Stimulated activated CD4-positive, alpha-beta T cell treated with anti-CD3 and anti-CD28 coated beads, Interleukin-1b, Interleukin-23, amount 100 ng/mL, for 48 hours (primary cell): ENCODE results near the gene GPBAR1.

Experiments
- DNase-seq: peaks from one replicate; pipeline ENCODE4 v3.0.0-alpha.2; 2020

The GPBAR1 gene

DNA sequence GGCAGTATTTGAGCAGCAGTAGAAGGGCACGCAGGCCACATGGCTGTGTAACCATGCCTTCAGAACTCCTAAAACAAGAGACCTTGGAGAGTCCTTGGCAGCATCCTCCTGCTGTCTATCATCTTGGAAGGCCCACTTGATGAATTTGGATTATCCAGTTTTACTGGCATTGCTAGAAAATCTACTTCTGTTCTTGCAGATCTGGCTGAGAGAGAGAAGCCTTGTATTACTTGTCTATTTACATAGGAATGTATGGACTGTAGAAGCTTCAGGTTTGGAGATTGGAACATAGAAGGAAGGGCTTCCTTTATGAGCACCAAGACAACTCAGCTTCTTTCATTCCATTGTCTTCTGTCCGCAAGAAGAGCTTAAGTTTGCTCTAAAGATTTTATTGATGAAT is 16.1 kb upstream of the GPBAR1 start:
- no peak for DNase-seq

DNA sequence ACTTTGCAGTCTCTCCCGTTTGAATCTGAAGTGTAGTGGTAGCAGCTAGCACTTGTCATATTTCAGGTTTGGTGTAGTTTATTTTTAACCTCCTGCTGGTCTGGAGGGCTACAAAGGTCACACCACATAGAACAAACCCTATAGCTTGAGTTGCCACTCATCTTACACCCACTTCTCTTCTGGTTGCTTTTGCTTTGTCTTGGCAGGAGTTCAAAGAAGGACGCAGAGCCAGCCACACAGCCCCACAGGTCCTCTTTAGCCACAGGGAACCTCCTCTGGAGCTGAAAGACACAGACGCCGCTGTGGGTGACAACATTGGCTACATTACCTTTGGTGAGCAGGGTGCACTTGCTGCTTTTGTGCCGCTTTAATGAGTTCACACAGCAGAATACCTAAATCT is 15.6 kb upstream of the GPBAR1 start:
- DNase-seq, result no peak

DNA sequence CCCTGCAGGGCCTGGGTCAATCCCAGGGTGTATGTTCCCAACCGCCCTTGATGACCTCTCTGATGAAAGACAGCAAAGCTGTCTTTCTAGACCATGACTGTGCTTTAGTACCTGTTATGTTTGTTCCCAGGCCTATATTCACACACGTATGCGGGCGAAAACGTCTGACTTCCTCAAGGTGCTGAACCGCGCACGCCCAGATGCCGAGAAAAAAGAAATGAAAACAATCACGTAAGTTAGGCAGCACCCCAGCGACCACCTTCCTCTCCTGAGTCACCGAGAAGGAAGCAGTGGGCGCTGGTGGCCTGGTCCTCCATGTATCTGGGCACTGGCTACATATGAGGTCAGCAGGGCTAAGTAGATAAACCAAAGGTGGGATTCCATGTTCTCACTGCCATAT is 11.1 kb upstream of the GPBAR1 start:
- DNase-seq, result no peak

DNA sequence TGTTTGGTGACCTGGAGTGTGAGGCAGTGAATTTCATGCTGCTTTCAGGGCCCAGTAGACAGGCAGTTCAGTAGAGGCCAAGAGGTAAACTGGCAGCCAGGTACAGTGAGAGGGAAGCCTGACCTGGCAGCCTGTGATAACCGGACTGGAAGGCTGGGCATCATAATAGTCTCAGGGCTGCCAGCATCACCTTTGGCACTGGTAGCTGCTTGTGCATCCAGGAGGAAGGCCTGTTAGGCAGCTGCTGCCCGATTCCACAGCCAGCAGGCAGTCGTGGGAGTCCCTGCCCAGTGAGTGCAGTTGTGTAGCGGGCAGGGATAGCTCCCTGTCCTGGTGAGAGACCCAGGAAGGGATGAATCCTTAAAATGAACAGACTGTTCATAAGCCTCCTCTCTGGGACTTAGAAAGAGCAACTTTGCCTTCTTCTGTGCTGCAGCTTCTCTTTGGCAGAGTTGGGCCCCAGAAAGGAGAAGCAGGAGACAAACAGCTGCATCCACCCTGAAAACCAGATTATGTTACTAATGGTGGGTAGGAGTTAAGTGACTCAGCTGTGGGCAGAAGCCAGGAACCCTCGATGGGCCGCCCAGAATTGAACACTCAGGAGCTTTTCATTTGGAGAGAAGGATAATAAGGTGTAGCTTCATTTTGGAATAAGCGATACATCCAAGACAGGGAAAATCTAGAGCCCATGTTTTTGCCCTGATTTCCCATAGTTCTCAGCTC is 8.1 kb upstream of the GPBAR1 start:
- DNase-seq, result no peak

- DNase-seq, result no peak
Measured at GRCh38 chr2:218253232-218253625, 7.6 kb upstream of the GPBAR1 start.

GRCh38 chr2:218255446-218255845 is 5.4 kb upstream of the GPBAR1 start:
- DNase-seq, result no peak

GRCh38 chr2:218256612-218257350 is 4.0 kb upstream of the GPBAR1 start:
- DNase-seq, result no peak

DNA sequence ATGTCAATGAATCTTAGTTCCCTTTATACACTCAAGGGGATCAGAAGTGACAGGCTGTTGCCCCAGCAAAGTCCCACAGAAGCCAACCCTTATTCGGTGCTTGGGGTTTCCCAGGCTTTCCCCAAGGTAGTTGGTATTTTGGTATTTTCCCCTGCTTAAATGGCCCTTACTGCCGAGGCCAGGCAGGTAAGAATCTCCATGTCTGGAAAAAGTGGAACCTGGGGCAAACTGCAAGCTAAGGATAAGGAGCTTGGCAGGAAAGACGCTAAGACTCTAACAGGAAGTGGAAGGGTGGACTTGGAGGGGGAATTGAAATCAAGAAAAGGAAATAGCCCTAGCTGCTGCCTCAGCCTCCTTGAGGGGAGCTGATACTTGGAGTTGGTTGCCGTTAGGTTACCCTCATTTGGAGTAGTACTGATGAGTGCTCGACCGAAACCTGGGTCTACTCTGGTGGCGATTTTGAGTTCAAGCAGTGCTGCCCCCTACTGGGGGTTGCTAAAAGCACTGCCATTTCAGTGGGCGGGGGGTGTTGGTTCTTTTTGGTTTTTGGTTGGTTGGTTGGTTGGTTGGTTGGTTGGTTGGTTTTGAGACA is 3.3 kb upstream of the GPBAR1 start:
- peak; percentile 77 for DNase-seq

- no peak for DNase-seq
Measured at GRCh38 chr2:218259099-218259961, 1.5 kb upstream of the GPBAR1 start.

DNA sequence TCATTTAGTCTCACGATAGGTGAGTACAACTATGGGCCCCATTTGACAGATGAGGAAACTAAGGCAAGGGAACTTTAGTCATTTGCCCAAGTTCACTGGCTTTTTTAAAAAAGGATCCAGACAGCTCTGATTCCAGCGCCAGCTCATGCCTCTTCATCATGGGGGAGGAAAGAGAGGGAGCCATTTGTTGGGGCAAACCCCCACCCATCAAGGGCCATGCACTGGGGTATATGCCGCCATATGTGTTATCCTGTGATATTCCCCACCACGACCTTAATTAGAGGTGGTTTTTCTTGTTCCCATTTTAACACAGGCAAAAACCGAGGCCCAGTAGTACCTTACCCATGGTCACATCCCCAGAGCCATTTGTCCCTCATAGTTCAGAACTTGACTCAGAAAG is 649 bp upstream of the GPBAR1 start:
- no peak for DNase-seq

DNA sequence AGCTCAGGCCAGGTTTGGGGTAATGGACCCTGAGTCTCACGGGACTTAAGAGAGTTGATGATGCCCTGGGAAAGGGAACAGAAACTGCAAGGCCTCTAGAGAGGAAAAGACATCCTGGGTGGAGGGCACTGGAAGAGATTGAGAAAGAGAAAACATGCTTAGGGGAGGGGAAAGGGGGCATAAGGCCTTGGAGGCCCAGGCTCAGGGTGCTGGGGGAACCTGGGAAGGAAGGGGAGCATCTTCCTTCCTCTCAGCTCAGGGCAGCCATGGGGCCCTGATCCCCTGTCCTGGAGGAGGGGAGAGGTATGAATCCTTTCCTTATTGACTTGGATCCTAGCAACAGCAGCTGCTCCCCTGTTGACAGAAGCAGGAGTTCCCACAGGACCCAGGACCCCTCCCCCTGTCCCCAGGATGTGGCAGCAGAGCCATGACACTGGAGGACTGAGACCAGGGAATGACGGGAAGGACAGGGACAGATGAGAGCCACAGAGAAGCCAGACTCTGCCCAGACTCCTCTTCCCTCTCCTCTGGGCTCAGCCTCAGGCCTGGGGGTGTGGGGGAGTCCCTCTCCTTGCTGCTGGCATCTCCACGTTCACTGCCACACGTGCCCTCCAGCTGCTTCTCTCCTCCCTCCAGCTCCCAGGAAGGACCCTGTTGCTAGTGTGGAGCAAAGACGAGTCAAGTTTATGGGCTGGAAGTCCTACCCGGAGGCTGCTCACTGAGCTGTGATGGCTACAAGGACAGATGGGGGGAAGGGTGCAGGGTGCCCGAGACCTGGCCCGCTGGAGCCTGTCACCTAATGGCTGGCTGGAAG is 815 bp downstream of the GPBAR1 start:
- no peak for DNase-seq

DNA sequence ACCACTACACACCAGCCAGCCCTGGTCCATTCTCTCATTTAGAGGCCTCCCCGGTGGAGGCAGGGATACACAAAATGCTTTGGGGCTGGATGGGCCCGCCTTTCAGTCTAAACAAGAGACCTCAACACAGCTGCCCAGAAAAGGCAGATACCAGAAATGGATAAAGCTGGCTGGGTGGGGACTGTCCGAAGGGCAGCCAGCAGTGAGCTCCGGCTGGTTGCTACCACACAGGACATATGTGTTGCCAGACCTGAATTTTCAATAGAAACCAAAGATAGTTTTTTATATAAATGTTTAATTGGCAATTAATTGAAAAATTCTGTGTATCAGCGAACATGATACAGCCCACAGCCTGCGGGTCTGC is 1.4 kb downstream of the GPBAR1 start:
- DNase-seq, result no peak

GRCh38 chr2:218262631-218263586 is 2.1 kb downstream of the GPBAR1 start:
- no peak for DNase-seq

GRCh38 chr2:218263817-218264641 is 3.2 kb downstream of the GPBAR1 start:
- DNase-seq, result no peak

DNA sequence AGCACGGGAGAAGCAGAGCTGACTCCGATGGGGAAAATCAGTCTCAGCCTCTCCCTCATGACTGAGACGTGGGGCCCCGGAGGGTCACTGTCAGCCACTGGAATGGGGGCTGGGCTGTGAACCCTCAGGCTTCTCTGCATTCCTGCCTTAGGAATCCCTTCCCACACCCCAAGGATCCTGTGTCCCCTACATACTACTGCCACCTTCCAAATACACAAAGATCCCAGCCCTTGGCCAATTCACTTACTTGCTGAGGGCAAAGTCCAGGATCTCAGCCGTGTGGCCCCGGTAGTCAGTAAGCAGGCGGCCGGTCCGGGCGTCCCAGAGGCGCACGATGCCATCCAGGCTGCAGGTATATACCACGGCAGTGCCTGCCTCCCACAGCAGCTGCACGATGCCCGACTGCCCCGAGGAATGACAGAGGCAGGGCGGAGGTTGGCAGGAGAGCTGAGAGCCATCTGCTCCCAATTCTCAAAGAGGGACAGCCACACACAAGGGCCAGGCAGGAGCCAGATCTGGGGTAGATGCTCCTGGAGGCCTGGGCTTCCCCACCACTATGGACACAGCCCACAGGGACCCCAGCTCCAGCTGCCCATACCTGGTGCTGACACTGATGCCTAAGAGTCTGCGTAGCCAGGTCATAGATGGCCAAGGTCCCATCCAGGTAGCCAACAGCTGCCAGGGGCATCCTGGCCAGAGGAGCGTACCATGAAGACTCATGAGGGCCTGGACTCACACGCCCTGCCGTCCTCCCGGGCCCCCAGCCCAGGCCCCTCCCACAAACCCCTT is 4.2 kb downstream of the GPBAR1 start:
- DNase-seq, result no peak

DNA sequence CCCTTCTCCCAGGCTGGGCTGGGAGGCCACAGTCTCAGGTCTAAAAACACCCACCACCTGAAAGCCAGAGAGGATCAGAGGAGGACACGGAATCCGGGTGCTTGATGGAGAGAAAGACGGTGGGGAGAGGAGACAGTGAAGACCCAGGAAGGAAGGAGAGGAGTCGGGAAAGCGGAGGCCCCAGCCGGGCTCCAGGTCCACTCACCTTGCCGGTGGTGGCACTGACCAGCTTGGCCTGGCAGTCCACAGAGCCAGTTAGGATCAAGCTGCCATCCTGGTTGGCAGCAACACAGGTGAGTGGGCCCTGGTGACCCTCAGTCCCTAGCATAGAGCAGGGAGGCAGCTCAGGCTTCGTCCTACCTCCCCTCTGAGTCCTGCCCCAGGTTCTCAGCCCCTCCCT is 4.8 kb downstream of the GPBAR1 start:
- DNase-seq, result no peak

- DNase-seq, result no peak
Measured at GRCh38 chr2:218266316-218266979, 5.6 kb downstream of the GPBAR1 start.

DNA sequence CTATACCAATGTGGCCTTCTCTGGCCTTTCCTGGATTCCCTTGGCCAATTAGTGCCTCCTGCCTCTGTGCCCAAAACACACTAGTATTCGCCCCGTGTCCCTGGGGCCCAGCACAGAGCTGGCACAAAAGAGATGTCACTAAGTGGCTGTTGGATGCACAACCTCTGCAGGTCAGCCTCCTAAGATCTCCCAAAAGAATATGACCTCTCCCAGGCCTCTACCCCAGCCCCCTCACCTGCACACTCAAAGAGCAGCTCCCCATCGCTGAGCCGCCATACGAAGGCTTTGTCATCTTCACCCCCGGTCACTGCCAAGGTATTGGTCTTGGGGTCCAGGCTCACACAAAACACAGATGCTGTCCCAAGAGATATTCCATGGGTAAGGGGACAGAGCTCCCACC is 6.4 kb downstream of the GPBAR1 start:
- no peak for DNase-seq
